HEK293 (cell line): Measurements from ENCODE around the gene MAGI2.

ENCODE experiments used
- CTCF ChIA-PET: fragments of 350-600 bp; formaldehyde crosslinking; extraction: SDS; loops from one replicate; lab custom pipeline; 2021; ENCODE audit warnings: antibody characterized with exemption; lab: Yijun Ruan, JAX
- POLR2A ChIA-PET: fragments of 300-600 bp; formaldehyde crosslinking; extraction: SDS; loops from one replicate; lab custom pipeline; 2020; ENCODE audit warnings: antibody characterized with exemption, inconsistent platforms; lab: Yijun Ruan, JAX
- H3K27ac ChIP-seq: fragments of 200-500 bp; sonication (Bioruptor generic); 2 replicates; pipeline ENCODE4 v1.5.1; 2014; ENCODE audit warnings: low read depth, low read length, control low read depth, inconsistent platforms; ENCODE audit errors: extremely low read depth
- H3K36me3 ChIP-seq, 2 experiments: fragments of 200-500 bp in 1 of 2; sonication (Bioruptor generic) in 1 of 2; 1 replicate in 1 of 2; 2 replicates in 1 of 2; pipeline ENCODE4 v1.5.1; 2014 to 2017; ENCODE audit warnings: inconsistent platforms in 2 of 2, low read length in 2 of 2; ENCODE audit not compliant: control insufficient read depth in 2 of 2, insufficient read depth in 1 of 2
- H3K4me1 ChIP-seq: fragments of 200-500 bp; sonication (Bioruptor generic); 2 replicates; pipeline ENCODE4 v1.5.1; 2014; ENCODE audit warnings: mild to moderate bottlenecking, low read length, inconsistent platforms; ENCODE audit not compliant: control insufficient read depth, insufficient read depth
- H3K4me3 ChIP-seq: 2 replicates; pipeline ENCODE4 v1.5.1; 2011; ENCODE audit warnings: low read depth, mild to moderate bottlenecking, control low read depth, low read length, moderate library complexity
- H3K9me3 ChIP-seq: fragments of 200-500 bp; sonication (Bioruptor generic); 2 replicates; pipeline ENCODE4 v1.5.1; 2014; ENCODE audit warnings: low read depth, low read length, inconsistent platforms; ENCODE audit not compliant: control insufficient read depth, insufficient read depth
- ELK4 ChIP-seq: IDR thresholded peaks from 2 replicates; pipeline ENCODE4 v1.6.1; 2011; ENCODE audit warnings: mild to moderate bottlenecking, low read depth, low read length, borderline replicate concordance
- FEZF1 ChIP-seq: fragments of 450-650 bp; formaldehyde crosslinking; IDR thresholded peaks from 2 replicates; pipeline ENCODE4 v1.5.1; 2016; ENCODE audit warnings: missing biosample characterization, missing genetic modification characterization
- IKZF3 ChIP-seq: fragments of 450-650 bp; IDR thresholded peaks from 2 replicates; pipeline ENCODE4 v1.5.0; 2018; ENCODE audit warnings: missing biosample characterization, mild to moderate bottlenecking, missing genetic modification characterization, moderate library complexity
- MEIS1 ChIP-seq: sonication (generic); formaldehyde crosslinking; IDR thresholded peaks from 2 replicates; pipeline ENCODE4 v1.8.1; 2022; ENCODE audit warnings: missing genetic modification reagents, mild to moderate bottlenecking, borderline replicate concordance
- PATZ1 ChIP-seq: fragments of 450-650 bp; formaldehyde crosslinking; IDR thresholded peaks from 2 replicates; pipeline ENCODE4 v1.5.1; 2016; ENCODE audit warnings: missing biosample characterization, missing genetic modification characterization
- SP2 ChIP-seq: fragments of 450-650 bp; formaldehyde crosslinking; IDR thresholded peaks from 2 replicates; pipeline ENCODE4 v1.5.1; 2016; ENCODE audit warnings: missing biosample characterization, missing genetic modification characterization
- ZBTB26 ChIP-seq: fragments of 450-650 bp; formaldehyde crosslinking; optimal IDR thresholded peaks from 2 replicates; pipeline ENCODE3; 2016; ENCODE audit warnings: missing biosample characterization, mild to moderate bottlenecking, missing genetic modification characterization
- ZBTB49 ChIP-seq: fragments of 450-650 bp; formaldehyde crosslinking; IDR thresholded peaks from 2 replicates; pipeline ENCODE4 v1.5.1; 2016; ENCODE audit warnings: missing biosample characterization, missing genetic modification characterization, low read depth
- ZNF16 ChIP-seq: fragments of 450-650 bp; formaldehyde crosslinking; IDR thresholded peaks from 2 replicates; pipeline ENCODE4 v1.5.1; 2016; ENCODE audit warnings: low read depth, missing biosample characterization, missing genetic modification characterization
- ZNF324 ChIP-seq: fragments of 450-650 bp; formaldehyde crosslinking; IDR thresholded peaks from 2 replicates; pipeline ENCODE4 v1.5.1; 2016; ENCODE audit warnings: missing biosample characterization, missing genetic modification characterization
- ZNF335 ChIP-seq: fragments of 450-650 bp; formaldehyde crosslinking; conservative IDR thresholded peaks from 2 replicates; pipeline ENCODE4 v1.5.1; 2016; ENCODE audit warnings: missing biosample characterization, missing genetic modification characterization
- ZNF692 ChIP-seq: fragments of 450-650 bp; formaldehyde crosslinking; IDR thresholded peaks from 2 replicates; pipeline ENCODE4 v1.5.1; 2016; ENCODE audit warnings: missing biosample characterization, missing genetic modification characterization

The MAGI2 gene

GRCh38 chr7:78018641-78019446 lies 1434.6 kb downstream of the MAGI2 start:
- ChIA-PET CTCF (interaction anchor here (0.6 kb wide), 1 partner anchor 1033 kb away, joined by 3 read pairs; no protein-coding TSS in a partner anchor), POLR2A (interaction anchor here (1.0 to 1.4 kb wide), 2 partner anchors 85 to 323 kb away, joined by 3 to 6 read pairs; partner anchors contain the start of gene RSBN1L)
- Histone ChIP-seq H3K36me3 (no peaks in the 10 kb centered on the region), H3K4me1 (peaks cover 19% of the 10 kb centered on the region), H3K9me3 (no peaks in the 10 kb centered on the region; the same call in 1 of the 2 replicates), H3K27ac (peak overlapping the region; percentile 92; the same call in 1 of the 2 replicates), H3K4me3 (peak overlapping the region; percentile 28)
- TF ChIP-seq IKZF3 (tag by site-specific recombination) = 0 out of 2 replicates have a peak, but pooled peaks have one; percentile 20
- TF ChIP-seq ZNF335 (tag by site-specific recombination) = peak; percentile 57
- TF ChIP-seq SP2 (tag by site-specific recombination) = peak; percentile 4; the same call in 1 of the 2 replicates
- no peak for TF ChIP-seq ZNF16 (tag by site-specific recombination)
- TF ChIP-seq ZBTB49 (tag by site-specific recombination) = no peak
- TF ChIP-seq MEIS1 (CRISPR knock-in tag) = no peak
- TF ChIP-seq PATZ1 (tag by site-specific recombination) = 0 out of 2 replicates have a peak, but pooled peaks have one; percentile 17

GRCh38 chr7:78017591-78018100 lies 1435.8 kb downstream of the MAGI2 start:
- no peak overlapping the region for H3K27ac ChIP-seq
- H3K4me1 ChIP-seq = peaks cover 19% of the 10 kb centered on the region
- no peak overlapping the region for H3K4me3 ChIP-seq
- ChIA-PET CTCF (interaction anchor here (0.6 to 1.2 kb wide), 6 partner anchors 13 to 1632 kb away, joined by 3 to 12 read pairs (median 4); no protein-coding TSS in a partner anchor), POLR2A (no interaction called here)
- H3K36me3 ChIP-seq = no peaks in the 10 kb centered on the region
- TF ChIP-seq ZBTB26 (tag by site-specific recombination) = no peak
- TF ChIP-seq FEZF1 (tag by site-specific recombination) = 0 out of 2 replicates have a peak, but pooled peaks have one; percentile 47
- TF ChIP-seq ELK4 = no peak
- no peak for TF ChIP-seq ZBTB49 (tag by site-specific recombination)
- no peak for TF ChIP-seq ZNF324 (tag by site-specific recombination)
- 0 out of 2 replicates have a peak, but pooled peaks have one; percentile 12 for TF ChIP-seq ZNF692 (tag by site-specific recombination)
- TF ChIP-seq, all 188 proteins: peak for 2
- H3K9me3 ChIP-seq = no peaks in the 10 kb centered on the region; the same call in 1 of the 2 replicates
